Neutrophil (primary cell): ENCODE data around the gene C1orf35.

ENCODE experiments used
- H3K27ac ChIP-seq: fragments of 200-600 bp; sonication (generic); 2 replicates; pipeline ENCODE4 v1.5.1; 2016; ENCODE audit warnings: mild to moderate bottlenecking, moderate library complexity
- H3K27me3 ChIP-seq: fragments of 200-600 bp; sonication (generic); 2 replicates; pipeline ENCODE4 v1.6.0; 2016; ENCODE audit warnings: mild to moderate bottlenecking
- H3K36me3 ChIP-seq: fragments of 200-600 bp; sonication (generic); 2 replicates; pipeline ENCODE4 v1.5.1; 2017
- H3K4me1 ChIP-seq, 2 experiments: fragments of 200-600 bp in 1 of 2; sonication (generic) in 1 of 2; 1 replicate in 1 of 2; 2 replicates in 1 of 2; pipeline versions ENCODE4 v1.5.1 to v1.6.1; 2013 to 2016; ENCODE audit warnings: low read depth in 1 of 2, low read length in 1 of 2, mild to moderate bottlenecking in 1 of 2, moderate library complexity in 1 of 2; ENCODE audit not compliant: control insufficient read depth in 1 of 2, insufficient read depth in 1 of 2
- H3K4me3 ChIP-seq, 2 experiments: fragments of 200-600 bp in 1 of 2; sonication (generic) in 1 of 2; 1 replicate in 1 of 2; 2 replicates in 1 of 2; pipeline ENCODE4 v1.5.1; 2013 to 2016; ENCODE audit warnings: low read depth in 1 of 2, low read length in 1 of 2, mild to moderate bottlenecking in 1 of 2, moderate library complexity in 1 of 2
- H3K9me3 ChIP-seq: fragments of 200-600 bp; sonication (generic); 2 replicates; pipeline ENCODE4 v1.5.1; 2016
- CTCF ChIP-seq: fragments of 200-600 bp; sonication (generic); IDR thresholded peaks from 2 replicates; pipeline ENCODE4 v1.5.1; 2016; ENCODE audit warnings: antibody characterized with exemption

C1orf35 gene

GRCh38 chr1:228147151-228147693 lies 44.1 kb upstream of the C1orf35 start:
- H3K27me3 ChIP-seq = no peaks in the 10 kb centered on the region
- no peak overlapping the region for H3K4me3 ChIP-seq
- H3K36me3 ChIP-seq = peaks cover 52% of the 10 kb centered on the region
- H3K4me1 ChIP-seq = peaks cover under 1 to 2% of the 10 kb centered on the region in 2 experiments
- no peaks in the 10 kb centered on the region for H3K9me3 ChIP-seq
- H3K27ac ChIP-seq = no peak overlapping the region
- no peak for TF ChIP-seq CTCF

GRCh38 chr1:228146417-228147150 lies 43.5 kb upstream of the C1orf35 start:
- Histone ChIP-seq H3K27ac (no peak overlapping the region), H3K4me3 (no peak overlapping the region), H3K27me3 (no peaks in the 10 kb centered on the region), H3K36me3 (peaks cover 56% of the 10 kb centered on the region), H3K9me3 (no peaks in the 10 kb centered on the region), H3K4me1 (peaks cover 6 to 8% of the 10 kb centered on the region in 2 experiments)
- TF ChIP-seq CTCF = no peak

- H3K4me1 ChIP-seq = peaks cover 15 to 17% of the 10 kb centered on the region in 2 experiments
- no peak overlapping the region for H3K4me3 ChIP-seq
- TF ChIP-seq CTCF = no peak
- H3K27ac ChIP-seq = no peak overlapping the region
- no peaks in the 10 kb centered on the region for H3K27me3 ChIP-seq
- H3K36me3 ChIP-seq = peaks cover 60% of the 10 kb centered on the region
- H3K9me3 ChIP-seq = no peaks in the 10 kb centered on the region
Measured at GRCh38 chr1:228145463-228146416, 42.6 kb upstream of the C1orf35 start.

- TF ChIP-seq CTCF = no peak
- Histone ChIP-seq H3K27ac (no peak overlapping the region), H3K4me3 (no peak overlapping the region), H3K27me3 (no peaks in the 10 kb centered on the region), H3K36me3 (peaks cover 57% of the 10 kb centered on the region), H3K4me1 (peaks cover 18 to 20% of the 10 kb centered on the region in 2 experiments), H3K9me3 (no peaks in the 10 kb centered on the region)
Measured at GRCh38 chr1:228144993-228145343, 41.8 kb upstream of the C1orf35 start.

GRCh38 chr1:228144193-228144992 lies 41.3 kb upstream of the C1orf35 start:
- Histone ChIP-seq H3K36me3 (peaks cover 51% of the 10 kb centered on the region), H3K27me3 (no peaks in the 10 kb centered on the region), H3K27ac (no peak overlapping the region), H3K9me3 (no peaks in the 10 kb centered on the region), H3K4me3 (no peak overlapping the region), H3K4me1 (peaks cover 20% of the 10 kb centered on the region in 2 experiments)
- TF ChIP-seq CTCF = no peak
